Testis (tissue), 5 donors: ENCODE data around the gene ANAPC2. TPM values are rescaled to one million over a fixed set of nuclear protein-coding genes. Genes with fewer than 3 reads are reported as not detected.

Experiments used
- DNase-seq: peaks from one replicate; pipeline ENCODE4 v3.0.0-alpha.2; 2019
- H3K27ac ChIP-seq, 2 donors: fragments of 200-600 bp; sonication (generic); one replicate each; pipeline ENCODE4 v1.5.1; 2019
- H3K27me3 ChIP-seq: fragments of 200-600 bp; sonication (generic); one replicate; pipeline ENCODE4 v1.5.1; 2019
- H3K36me3 ChIP-seq: fragments of 200-600 bp; sonication (generic); one replicate; pipeline ENCODE4 v1.5.1; 2017; ENCODE audit warnings: low read depth; ENCODE audit errors: missing control alignments
- H3K4me1 ChIP-seq: fragments of 200-600 bp; sonication (generic); one replicate; pipeline ENCODE4 v1.5.1; 2019
- H3K4me3 ChIP-seq, 2 donors: fragments of 200-600 bp; sonication (generic); one replicate each; pipeline ENCODE4 v1.5.1; 2017 to 2019
- H3K9me3 ChIP-seq: fragments of 200-600 bp; sonication (generic); one replicate; pipeline ENCODE4 v1.5.1; 2017
- CTCF ChIP-seq, 3 experiments: fragments of 450-650 bp in 2 of 3; fragments of 200-600 bp in 1 of 3; sonication (generic) in 1 of 3; IDR thresholded peaks; one replicate each; pipeline ENCODE4 v1.5.1; 2016 to 2019; ENCODE audit warnings: antibody characterized with exemption in 3 of 3, mild to moderate bottlenecking in 2 of 3, moderate library complexity in 1 of 3
- POLR2A ChIP-seq: fragments of 450-650 bp; IDR thresholded peaks from one replicate; pipeline ENCODE4 v1.6.1; 2017; ENCODE audit warnings: antibody characterized with exemption, mild to moderate bottlenecking, moderate library complexity
- WGBS, 2 donors: methylation state at CpG; one replicate each; pipeline ENCODE4 v1.1.5; 2018; 5-methylcytosine and 5-hydroxymethylcytosine counted together
- intact Hi-C: fragments of 100-400 bp; cut with DNase I; formaldehyde crosslinking; loops from one replicate; pipeline ENCODE4 v1.15.1; 2023; ENCODE audit warnings: low total_unique reads
- long read RNA-seq, 2 donors: transcript quantifications; one replicate each; lab custom pipeline, GENCODE V29; 2026
- polyA plus RNA-seq: library from polyadenylated mRNA; stranded (reverse); fragments of 350-450 nt; fragmentation: Illumina TruSeq; extraction: RNeasy Lipid Tissue Mini Kit (QIAGEN cat#74804); gene quantifications from one replicate; pipeline ENCODE4 v1.2.3, GENCODE V29; 2014; ENCODE audit warnings: low read depth, low replicate concordance; ENCODE audit not compliant: insufficient read depth
- total RNA-seq, 2 donors: library from RNA; depleted of rRNA; stranded (reverse); fragments of >200 nt; gene quantifications; one replicate each; pipeline ENCODE4 v1.2.3, GENCODE V29; 2016

Gene ANAPC2
- total RNA-seq (10 to 100 TPM; 91.0 to 98.5 TPM), polyA plus RNA-seq (80.6 TPM)
- long read RNA-seq, donor 1, transcript ANAPC2-201 (13 exons, 2,632 nt), result major isoform, 8 of 20 reads
- long read RNA-seq, donor 1, transcript ANAPC2-208 (2 exons, 1,565 nt), result minor isoform, 5 of 20 reads
- long read RNA-seq, donor 1, partial matches to known transcripts, result 6 of 20 reads
- long read RNA-seq, donor 1, other reads (novel, unspliced or antisense), result 0 of 20 reads
- long read RNA-seq, donor 2, partial matches to known transcripts, result 42 of 58 reads
- long read RNA-seq, donor 2, other reads (novel, unspliced or antisense), result 10 of 58 reads

GRCh38 chr9:137188490-137189296 lies at the start of gene ANAPC2, which contains the start of gene SSNA1:
Gene ANAPC2, minus strand, starts transcription at chr9:137188560. Its CDS starts 28 bp downstream, at chr9:137188532.
Gene SSNA1, plus strand, starts transcription at chr9:137188676. Its CDS starts 51 bp downstream, at chr9:137188727.
- Histone ChIP-seq H3K9me3 (no peaks in the 10 kb centered on the region), H3K27me3 (no peaks in the 10 kb centered on the region), H3K36me3 (no peaks in the 10 kb centered on the region), H3K4me3 (peak within 1 kb of the TSS; percentile 96 to 98), H3K27ac (peak within 1 kb of the TSS; percentile 68 to 86), H3K4me1 (peaks cover 26% of the 10 kb centered on the region)
- WGBS, 2 donors, result 0 to 1% methylated on average over 5 to 59 of the region's 98 CpGs
- TF ChIP-seq POLR2A (peak; percentile 38), CTCF (IDR thresholded peaks at IDR 0.05) (peak in 2 of 3 experiments; percentile 37 to 46)
- intact Hi-C loops, result no loop called here
- DNase-seq, result peak; percentile 93

DNA sequence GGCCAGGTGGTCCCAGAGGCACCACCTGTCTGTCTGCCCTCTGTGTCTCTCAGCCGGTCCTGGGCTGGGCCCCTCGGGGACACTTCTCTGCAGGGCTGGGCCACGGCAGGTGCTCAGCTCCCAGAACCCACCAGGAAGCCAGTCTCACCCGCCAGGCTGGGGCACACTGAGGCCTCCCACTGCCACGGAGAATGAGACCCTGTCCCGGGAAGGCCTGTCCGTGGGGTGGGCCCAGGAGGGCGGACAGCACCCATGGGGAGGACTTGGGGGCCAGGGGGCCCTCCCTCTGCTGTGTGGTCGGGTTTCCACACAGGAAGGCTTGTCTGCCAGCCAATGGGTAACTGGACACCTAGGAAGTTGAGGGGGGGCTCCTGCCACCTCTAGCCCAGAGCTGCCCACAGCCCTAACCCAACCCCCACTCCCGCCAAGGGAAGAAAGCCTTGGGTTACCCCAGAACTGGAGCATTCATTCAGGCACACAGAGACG lies 48.6 kb upstream of the ANAPC2 start:
- Histone ChIP-seq H3K4me3 (no peak overlapping the region), H3K27me3 (no peaks in the 10 kb centered on the region), H3K4me1 (peaks cover 36% of the 10 kb centered on the region), H3K36me3 (no peaks in the 10 kb centered on the region), H3K9me3 (no peaks in the 10 kb centered on the region), H3K27ac (no peak overlapping the region)
- WGBS, 2 donors, result 67% methylated on average over 11 of the region's 11 CpGs; no CpG with 5 or more reads in 1 of the 2 donors
- TF ChIP-seq POLR2A (no peak), CTCF (IDR thresholded peaks at IDR 0.05) (no peak)
- intact Hi-C loops, result no loop called here
- no peak for DNase-seq

GRCh38 chr9:137236238-137236935 lies 48.0 kb upstream of the ANAPC2 start:
- H3K4me3 ChIP-seq, result no peak overlapping the region
- WGBS, 2 donors, result 30 to 35% methylated on average over 4 to 31 of the region's 31 CpGs
- peak; percentile 96 to 97 (median 97) for TF ChIP-seq CTCF (IDR thresholded peaks at IDR 0.05)
- no peak for TF ChIP-seq POLR2A
- no peaks in the 10 kb centered on the region for H3K36me3 ChIP-seq
- peak; percentile 91 for DNase-seq
- H3K27ac ChIP-seq, result no peak overlapping the region
- no peaks in the 10 kb centered on the region for H3K27me3 ChIP-seq
- peaks cover 36% of the 10 kb centered on the region for H3K4me1 ChIP-seq
- intact Hi-C loops, result no loop called here
- H3K9me3 ChIP-seq, result no peaks in the 10 kb centered on the region

DNA sequence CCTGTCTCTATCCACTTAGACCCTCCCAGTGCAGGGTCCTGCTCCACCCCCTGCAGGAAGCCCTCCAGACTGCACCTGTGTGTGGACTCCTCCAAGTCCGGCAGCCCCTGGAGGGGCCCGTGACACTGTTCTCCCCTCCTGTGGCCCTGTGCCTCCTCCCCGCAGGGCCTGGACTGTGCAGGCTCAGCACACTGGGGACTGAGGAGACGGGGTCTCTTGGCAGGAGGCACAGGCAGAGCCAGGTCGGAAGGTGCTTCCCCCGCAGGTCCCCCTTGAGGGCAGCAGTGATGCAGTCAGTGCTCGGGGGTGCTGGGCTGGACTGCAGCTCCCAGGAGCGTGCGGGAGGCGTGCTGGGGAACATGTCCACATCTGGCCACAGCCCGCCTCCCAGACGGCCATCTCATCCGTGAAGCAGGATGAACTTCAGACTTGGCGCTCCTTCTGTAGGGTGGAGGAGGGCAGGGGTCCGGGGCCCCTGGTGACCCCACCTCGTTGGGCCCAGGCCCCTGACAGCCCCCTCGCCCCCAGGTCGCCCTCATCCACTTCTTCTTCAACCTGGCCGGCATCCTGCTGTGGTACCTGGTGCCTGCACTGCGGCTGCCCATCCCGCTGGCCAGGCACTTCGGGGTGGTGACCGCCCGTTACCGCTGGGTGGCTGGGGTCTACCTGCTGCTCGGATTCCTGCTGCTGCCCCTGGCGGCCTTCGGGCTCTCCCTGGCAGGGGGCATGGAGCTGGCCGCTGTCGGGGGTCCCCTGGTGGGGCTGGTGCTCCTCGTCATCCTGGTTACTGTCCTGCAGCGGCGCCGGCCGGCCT lies 47.3 kb upstream of the ANAPC2 start:
- Histone ChIP-seq H3K27me3 (no peaks in the 10 kb centered on the region), H3K27ac (no peak overlapping the region), H3K36me3 (no peaks in the 10 kb centered on the region), H3K4me3 (no peak overlapping the region), H3K4me1 (peaks cover 36% of the 10 kb centered on the region), H3K9me3 (no peaks in the 10 kb centered on the region)
- DNase-seq, result no peak
- WGBS, 2 donors, result 67 to 72% methylated on average over 16 to 34 of the region's 35 CpGs
- intact Hi-C loops, result no loop called here
- no peak for TF ChIP-seq POLR2A
- no peak for TF ChIP-seq CTCF (IDR thresholded peaks at IDR 0.05)
